HCT116 (cell line): ENCODE results near the gene CS.

Source experiments
- SRF ChIP-seq: IDR thresholded peaks from 2 replicates; pipeline ENCODE4 v1.6.1; 2012; ENCODE audit warnings: low read depth
- TF ChIP-seq, protein P1 (sequence below), 3 experiments: fragments of 200-600 bp in 1 of 3; sonication (generic) in 1 of 3; IDR thresholded peaks in 2 of 3; conservative IDR thresholded peaks in 1 of 3; 2 replicates each; pipeline ENCODE4 v1.5.1; 2012 to 2017; ENCODE audit warnings: low read depth in 2 of 3, low read length in 2 of 3, antibody characterized with exemption in 1 of 3, borderline replicate concordance in 1 of 3, control low read depth in 1 of 3, mild to moderate bottlenecking in 1 of 3, mixed read lengths in 1 of 3, mixed run types in 1 of 3, moderate library complexity in 1 of 3; ENCODE audit not compliant: insufficient read depth in 1 of 3

DNA sequence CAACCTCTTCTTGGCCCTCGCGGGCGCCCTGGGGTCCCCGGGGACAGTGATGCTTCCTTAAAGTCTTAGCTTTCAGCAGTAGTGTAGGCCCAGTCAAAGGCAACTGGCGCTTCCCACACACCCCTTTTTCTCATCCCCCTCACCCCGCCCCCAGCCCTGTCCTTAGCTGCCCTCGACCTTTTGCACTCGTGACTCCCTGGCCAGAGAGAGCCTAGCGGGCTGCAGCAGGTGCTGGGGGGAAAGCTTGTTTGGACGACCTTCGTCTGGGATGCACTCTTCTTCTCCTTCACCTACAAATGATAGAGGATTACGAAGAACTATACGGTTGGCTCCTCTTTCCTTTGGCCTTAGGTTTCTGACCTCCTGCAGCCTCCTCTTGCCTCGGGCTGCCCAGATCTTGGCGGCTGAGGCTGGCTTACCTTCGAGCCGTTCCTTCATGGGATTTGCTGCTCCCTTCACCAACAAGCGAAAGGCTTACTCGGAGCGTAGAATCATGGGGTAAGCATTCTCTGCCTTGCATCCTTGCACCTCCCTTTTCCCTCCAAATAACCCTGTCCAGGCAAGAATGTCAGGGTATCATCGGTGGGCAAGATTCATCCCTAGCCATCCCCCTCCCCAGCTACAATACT lies 32.6 kb downstream of the CS start:
- no peak for TF ChIP-seq SRF
- TF ChIP-seq, protein P1, sequence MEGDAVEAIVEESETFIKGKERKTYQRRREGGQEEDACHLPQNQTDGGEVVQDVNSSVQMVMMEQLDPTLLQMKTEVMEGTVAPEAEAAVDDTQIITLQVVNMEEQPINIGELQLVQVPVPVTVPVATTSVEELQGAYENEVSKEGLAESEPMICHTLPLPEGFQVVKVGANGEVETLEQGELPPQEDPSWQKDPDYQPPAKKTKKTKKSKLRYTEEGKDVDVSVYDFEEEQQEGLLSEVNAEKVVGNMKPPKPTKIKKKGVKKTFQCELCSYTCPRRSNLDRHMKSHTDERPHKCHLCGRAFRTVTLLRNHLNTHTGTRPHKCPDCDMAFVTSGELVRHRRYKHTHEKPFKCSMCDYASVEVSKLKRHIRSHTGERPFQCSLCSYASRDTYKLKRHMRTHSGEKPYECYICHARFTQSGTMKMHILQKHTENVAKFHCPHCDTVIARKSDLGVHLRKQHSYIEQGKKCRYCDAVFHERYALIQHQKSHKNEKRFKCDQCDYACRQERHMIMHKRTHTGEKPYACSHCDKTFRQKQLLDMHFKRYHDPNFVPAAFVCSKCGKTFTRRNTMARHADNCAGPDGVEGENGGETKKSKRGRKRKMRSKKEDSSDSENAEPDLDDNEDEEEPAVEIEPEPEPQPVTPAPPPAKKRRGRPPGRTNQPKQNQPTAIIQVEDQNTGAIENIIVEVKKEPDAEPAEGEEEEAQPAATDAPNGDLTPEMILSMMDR (IDR thresholded peaks at IDR 0.05 in 2 of 3, conservative IDR thresholded peaks at IDR 0.05 in 1 of 3; ENCODE audit: borderline replicate concordance in 1 of 3, insufficient read depth in 1 of 3, low read depth in 2 of 3, low read length in 2 of 3), result no peak
